ENCODE data around the gene C2CD2L. TPM values are rescaled to one million over a fixed set of nuclear protein-coding genes. Genes with fewer than 3 reads are reported as not detected.
"Not testable (repeated sequence)": the region's sequence is repeated elsewhere in the genome, so short reads cannot be mapped to it uniquely, and the experiment has no call there.

Gene C2CD2L
- total and polyA plus RNA-seq, 2 donors from 2014 or later = 16.0 to 17.7 TPM

DNA sequence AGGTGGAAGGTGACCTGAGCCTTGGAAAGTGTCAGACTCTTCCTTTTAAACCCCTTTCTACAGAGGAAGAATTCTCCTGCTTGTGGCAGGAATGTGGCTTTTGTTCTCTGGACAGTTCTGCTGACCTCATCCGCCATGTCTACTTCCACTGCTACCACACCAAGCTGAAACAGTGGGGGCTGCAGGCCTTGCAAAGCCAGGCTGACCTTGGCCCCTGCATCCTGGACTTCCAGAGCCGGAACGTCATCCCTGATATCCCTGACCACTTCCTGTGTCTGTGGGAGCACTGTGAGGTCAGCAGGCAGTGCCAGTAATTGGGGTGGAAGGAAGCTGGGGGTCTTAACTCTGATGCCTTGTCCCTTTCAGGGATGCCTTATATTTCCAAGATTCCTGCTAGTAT, 23.5 kb downstream of the C2CD2L start:
- no peak overlapping the region for H3K4me3 ChIP-seq (ENCODE audit: low read length in 3 of 3)
- H3K27me3 ChIP-seq (ENCODE audit: control insufficient read depth, insufficient read depth, low read length) = no peaks in the 10 kb centered on the region
- H3K9ac ChIP-seq (ENCODE audit: low read length in 3 of 3) = no peak overlapping the region
- no peak for DNase-seq
- TF ChIP-seq, protein P1, sequence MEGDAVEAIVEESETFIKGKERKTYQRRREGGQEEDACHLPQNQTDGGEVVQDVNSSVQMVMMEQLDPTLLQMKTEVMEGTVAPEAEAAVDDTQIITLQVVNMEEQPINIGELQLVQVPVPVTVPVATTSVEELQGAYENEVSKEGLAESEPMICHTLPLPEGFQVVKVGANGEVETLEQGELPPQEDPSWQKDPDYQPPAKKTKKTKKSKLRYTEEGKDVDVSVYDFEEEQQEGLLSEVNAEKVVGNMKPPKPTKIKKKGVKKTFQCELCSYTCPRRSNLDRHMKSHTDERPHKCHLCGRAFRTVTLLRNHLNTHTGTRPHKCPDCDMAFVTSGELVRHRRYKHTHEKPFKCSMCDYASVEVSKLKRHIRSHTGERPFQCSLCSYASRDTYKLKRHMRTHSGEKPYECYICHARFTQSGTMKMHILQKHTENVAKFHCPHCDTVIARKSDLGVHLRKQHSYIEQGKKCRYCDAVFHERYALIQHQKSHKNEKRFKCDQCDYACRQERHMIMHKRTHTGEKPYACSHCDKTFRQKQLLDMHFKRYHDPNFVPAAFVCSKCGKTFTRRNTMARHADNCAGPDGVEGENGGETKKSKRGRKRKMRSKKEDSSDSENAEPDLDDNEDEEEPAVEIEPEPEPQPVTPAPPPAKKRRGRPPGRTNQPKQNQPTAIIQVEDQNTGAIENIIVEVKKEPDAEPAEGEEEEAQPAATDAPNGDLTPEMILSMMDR (IDR thresholded peaks at IDR 0.05; ENCODE audit: borderline replicate concordance, extremely low read depth, insufficient read depth) = no peak
- H3K36me3 ChIP-seq (ENCODE audit: control insufficient read depth in 2 of 3, insufficient read depth in 3 of 3, low read length in 3 of 3) = peaks cover 7 to 31% (median 29%) of the 10 kb centered on the region in 3 donors
- intact Hi-C loops (cut with DNase I) = no loop called here
- H3K9me3 ChIP-seq (ENCODE audit: control insufficient read depth in 2 of 3, insufficient read depth in 1 of 3, low read length in 3 of 3) = no peaks in the 10 kb centered on the region
- peaks cover 0 to 5% (median 0%) of the 10 kb centered on the region in 3 donors for H3K4me1 ChIP-seq (ENCODE audit: control insufficient read depth in 2 of 3, insufficient read depth in 2 of 3, low read depth in 1 of 3, low read length in 3 of 3)
- no peak for FAIRE-seq
- H3K27ac ChIP-seq (ENCODE audit: low read depth in 2 of 2, low read length in 2 of 2) = no peak overlapping the region

GRCh38 chr11:119134389-119134978, 27.3 kb downstream of the C2CD2L start:
- Histone ChIP-seq H3K4me1 (ENCODE audit: control insufficient read depth in 2 of 3, insufficient read depth in 2 of 3, low read depth in 1 of 3, low read length in 3 of 3) (peaks cover 0 to 2% (median 0%) of the 10 kb centered on the region in 3 donors), H3K27ac (ENCODE audit: low read depth in 2 of 2, low read length in 2 of 2) (no peak overlapping the region), H3K27me3 (ENCODE audit: control insufficient read depth, insufficient read depth, low read length) (no peaks in the 10 kb centered on the region), H3K9ac (ENCODE audit: low read length in 3 of 3) (no peak overlapping the region), H3K9me3 (ENCODE audit: control insufficient read depth in 2 of 3, insufficient read depth in 1 of 3, low read length in 3 of 3) (no peaks in the 10 kb centered on the region), H3K4me3 (ENCODE audit: low read length in 3 of 3) (no peak overlapping the region), H3K36me3 (ENCODE audit: control insufficient read depth in 2 of 3, insufficient read depth in 3 of 3, low read length in 3 of 3) (peaks cover 5 to 31% (median 29%) of the 10 kb centered on the region in 3 donors)
- TF ChIP-seq, protein P1 (IDR thresholded peaks at IDR 0.05; ENCODE audit: borderline replicate concordance, extremely low read depth, insufficient read depth) = peak; percentile 56
- FAIRE-seq (no peak), DNase-seq (no peak)
- intact Hi-C loops (cut with DNase I) = no loop called here

- DNase-seq; H3K27ac ChIP-seq (ENCODE audit: low read depth in 2 of 2, low read length in 2 of 2); H3K9me3 ChIP-seq (ENCODE audit: control insufficient read depth in 2 of 3, insufficient read depth in 1 of 3, low read length in 3 of 3); FAIRE-seq; H3K36me3 ChIP-seq (ENCODE audit: control insufficient read depth in 2 of 3, insufficient read depth in 3 of 3, low read length in 3 of 3); H3K27me3 ChIP-seq (ENCODE audit: control insufficient read depth, insufficient read depth, low read length); H3K4me1 ChIP-seq (ENCODE audit: control insufficient read depth in 2 of 3, insufficient read depth in 2 of 3, low read depth in 1 of 3, low read length in 3 of 3); H3K9ac ChIP-seq (ENCODE audit: low read length in 3 of 3); H3K4me3 ChIP-seq (ENCODE audit: low read length in 3 of 3); intact Hi-C loops (cut with DNase I): not testable (repeated sequence)
Observed at GRCh38 chr11:119139276-119139675, 32.1 kb downstream of the C2CD2L start.

DNA sequence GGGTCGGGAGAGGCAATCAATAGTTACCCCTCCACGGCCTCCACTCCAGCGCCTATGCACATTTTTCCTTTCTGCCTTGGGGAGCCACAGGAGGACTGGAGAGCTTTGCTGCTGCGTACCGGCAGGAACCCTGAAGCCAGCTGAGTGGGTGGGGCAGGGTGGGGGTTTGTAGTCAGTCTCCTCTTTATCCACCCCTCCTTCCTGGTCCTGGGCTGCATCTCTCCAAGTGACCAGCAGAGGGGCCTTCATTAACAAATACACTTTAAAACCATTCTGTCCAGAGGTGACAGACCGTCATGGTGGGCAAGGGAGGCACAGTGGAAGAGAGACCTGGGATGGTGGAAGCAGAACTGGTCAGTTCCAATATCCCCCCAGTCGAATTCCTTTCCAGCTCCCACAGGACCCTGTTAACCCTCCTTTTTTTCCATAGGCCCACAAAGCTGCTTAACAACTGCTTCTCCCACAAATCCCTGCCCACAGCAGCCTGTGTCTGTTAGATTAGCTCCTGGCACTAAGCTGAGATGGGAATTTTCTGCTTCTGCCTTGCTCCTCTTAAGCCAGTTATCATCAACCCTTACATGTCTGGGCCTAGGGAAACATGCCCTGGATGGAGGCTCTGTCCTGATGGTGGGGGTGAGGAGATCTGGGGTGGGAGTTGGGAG, 37.8 kb downstream of the C2CD2L start:
- Histone ChIP-seq H3K4me3 (ENCODE audit: low read length in 3 of 3) (no peak overlapping the region), H3K4me1 (ENCODE audit: control insufficient read depth in 2 of 3, insufficient read depth in 2 of 3, low read depth in 1 of 3, low read length in 3 of 3) (peaks cover 0 to 3% (median 0%) of the 10 kb centered on the region in 3 donors), H3K9ac (ENCODE audit: low read length in 3 of 3) (no peak overlapping the region), H3K36me3 (ENCODE audit: control insufficient read depth in 2 of 3, insufficient read depth in 3 of 3, low read length in 3 of 3) (no peaks in the 10 kb centered on the region), H3K9me3 (ENCODE audit: control insufficient read depth in 2 of 3, insufficient read depth in 1 of 3, low read length in 3 of 3) (no peaks in the 10 kb centered on the region), H3K27ac (ENCODE audit: low read depth in 2 of 2, low read length in 2 of 2) (no peak overlapping the region), H3K27me3 (ENCODE audit: control insufficient read depth, insufficient read depth, low read length) (peaks cover 2% of the 10 kb centered on the region)
- TF ChIP-seq, protein P1 (IDR thresholded peaks at IDR 0.05; ENCODE audit: borderline replicate concordance, extremely low read depth, insufficient read depth) = peak; percentile 78
- DNase-seq = peak; percentile 61 to 83 (median 76)
- intact Hi-C loops (cut with DNase I) = no loop called here
- FAIRE-seq = no peak

All from kidney (tissue), 14 donors.